SK-N-MC (cell line): ENCODE data around the gene LRRC3B.

Source experiments
- EZH2 ChIP-seq: fragments of 200-600 bp; sonication (generic); IDR thresholded peaks from one replicate; pipeline ENCODE4 v1.6.1; 2017; ENCODE audit warnings: antibody characterized with exemption
- FOXP2 ChIP-seq: optimal IDR thresholded peaks from 2 replicates; pipeline ENCODE3; 2011; ENCODE audit warnings: mild to moderate bottlenecking, moderate library complexity; ENCODE audit not compliant: insufficient read depth; ENCODE audit errors: extremely low read length, control extremely low read depth
- POLR2AphosphoS5 ChIP-seq: IDR thresholded peaks from 2 replicates; pipeline ENCODE4 v1.6.1; 2012; ENCODE audit warnings: mild to moderate bottlenecking, low read depth, low read length, borderline replicate concordance

DNA sequence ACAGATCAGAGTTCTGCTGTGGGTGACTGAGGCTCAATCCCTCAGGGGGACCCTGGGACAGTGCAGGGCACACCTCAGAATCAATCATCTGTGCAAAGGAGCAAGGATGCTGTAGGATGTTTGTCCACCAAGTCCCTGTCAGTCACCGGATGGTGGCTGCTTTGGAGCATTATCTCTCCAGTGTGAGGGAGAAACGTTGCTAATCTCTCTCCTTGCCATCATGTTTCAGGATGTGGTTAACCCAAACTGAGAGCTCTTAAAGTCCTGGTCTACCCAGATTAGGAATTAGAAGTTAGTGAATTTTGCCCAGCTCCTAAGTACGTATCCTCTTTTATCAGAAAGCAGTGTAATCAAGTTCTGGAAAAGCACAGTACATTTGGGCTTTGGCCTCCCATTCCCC lies 26.2 kb upstream of the LRRC3B start:
- TF ChIP-seq POLR2AphosphoS5 (no peak), EZH2 (no peak), FOXP2 (no peak)
